HuH-7.5 (cell line): Measurements from ENCODE around the gene RASGEF1B.

Experiments
- DNase-seq: peaks from one replicate; pipeline ENCODE4 v3.0.0; 2011; ENCODE audit warnings: low spot score

RASGEF1B gene

DNA sequence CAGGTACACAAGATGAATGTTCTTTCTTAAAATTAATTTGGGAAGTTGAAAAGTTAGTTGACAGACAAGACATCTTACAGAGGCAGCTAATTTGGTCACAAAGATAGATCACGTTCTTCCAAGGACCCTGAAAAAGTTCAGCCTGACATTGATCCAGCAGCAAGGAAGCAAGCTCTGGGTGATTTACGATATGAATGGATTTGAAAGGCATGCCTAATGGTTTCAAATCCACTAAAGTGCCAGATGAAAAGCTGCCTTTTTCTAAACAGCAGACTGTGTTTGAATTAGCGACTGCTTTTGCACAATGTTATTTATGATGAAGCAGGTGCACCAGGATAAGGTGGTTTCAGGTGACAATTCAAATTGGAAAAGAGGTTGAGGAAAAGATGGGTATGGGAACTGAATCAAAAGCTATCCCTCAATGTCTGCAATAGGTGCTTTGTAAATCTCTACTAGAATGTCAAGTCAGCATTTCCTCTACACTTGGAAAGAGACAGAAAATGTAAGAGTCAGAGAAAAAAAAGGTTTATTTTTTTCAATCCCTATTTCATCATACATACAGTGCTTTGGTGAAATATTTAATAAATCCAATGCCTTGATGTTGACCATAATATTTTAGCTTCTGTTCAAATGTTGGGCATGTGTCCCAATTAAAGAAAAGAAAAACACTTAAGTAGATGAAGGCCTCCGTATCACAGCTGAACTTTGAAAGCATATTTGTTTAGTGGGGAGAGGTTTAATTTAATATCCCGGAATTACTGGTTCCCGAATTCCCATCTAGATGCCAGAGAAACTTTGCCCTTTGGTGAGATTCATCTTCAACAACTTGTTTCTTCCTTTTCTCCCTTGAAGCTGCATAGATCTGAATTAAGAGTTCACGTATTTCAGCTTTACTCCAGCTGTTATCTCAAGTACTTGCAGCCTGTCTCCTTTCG, 6.0 kb downstream of the RASGEF1B start:
- no peak for DNase-seq

DNA sequence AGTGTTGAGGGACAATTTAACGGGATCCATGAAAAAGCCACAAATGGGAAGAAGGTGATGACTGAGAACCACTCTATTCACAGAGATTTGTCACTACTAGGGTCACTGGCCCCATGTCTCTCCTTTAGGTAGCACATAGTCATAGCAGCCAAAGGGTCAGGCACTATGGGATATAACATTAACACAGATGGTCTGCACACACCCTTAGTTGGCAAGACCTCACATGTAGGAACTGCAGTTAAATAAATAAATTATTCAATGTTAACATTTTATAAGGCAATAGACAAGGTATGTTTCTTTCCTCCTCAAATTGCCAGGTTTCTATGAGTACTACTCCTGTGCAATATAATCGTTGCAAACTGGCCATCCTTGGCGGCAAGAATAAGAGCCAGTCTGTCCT, 10.9 kb downstream of the RASGEF1B start:
- DNase-seq, result no peak

DNA sequence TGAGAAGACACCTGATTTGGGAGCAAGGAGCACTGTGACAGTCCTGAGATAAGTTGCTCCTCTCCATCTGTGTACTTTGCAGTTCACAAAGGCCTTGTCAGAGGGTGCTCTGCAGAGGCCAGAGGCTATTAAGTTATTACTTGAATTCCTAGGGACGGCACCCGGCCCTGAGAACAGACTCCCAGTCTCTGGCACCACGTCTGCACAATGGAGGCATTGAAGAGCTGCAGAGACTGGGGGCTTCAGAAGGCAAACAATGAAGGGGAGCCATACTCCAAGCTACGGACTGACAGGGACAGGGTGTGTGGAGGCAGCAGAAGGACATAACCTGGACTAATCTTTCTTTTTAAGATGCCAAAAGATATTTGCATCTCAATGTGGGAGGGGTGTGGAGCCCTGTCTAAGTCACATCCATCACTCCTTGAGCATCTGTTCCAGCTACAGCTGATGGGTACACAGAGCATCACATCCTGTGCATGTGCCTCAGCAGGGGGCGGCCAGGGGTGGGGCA, 11.5 kb downstream of the RASGEF1B start:
- no peak for DNase-seq

DNA sequence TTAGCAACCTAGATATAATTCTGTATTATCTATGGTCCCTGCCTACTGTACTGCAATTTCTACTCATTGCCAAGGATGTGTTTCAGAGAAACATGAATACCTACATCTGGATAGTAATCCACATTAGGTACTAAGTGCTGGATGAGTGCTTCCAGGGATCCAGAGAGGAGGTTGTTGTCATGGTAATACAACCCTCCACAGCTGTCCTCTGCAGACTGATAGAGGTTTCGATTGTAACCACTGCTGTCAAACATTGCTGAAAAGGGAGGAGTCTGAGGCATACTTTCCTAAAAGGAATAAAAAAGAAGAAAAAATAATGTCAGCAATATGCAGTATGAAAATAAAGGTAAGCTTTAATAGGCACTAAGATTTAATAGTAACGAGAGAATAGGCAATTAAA, 12.5 kb downstream of the RASGEF1B start:
- no peak for DNase-seq

DNA sequence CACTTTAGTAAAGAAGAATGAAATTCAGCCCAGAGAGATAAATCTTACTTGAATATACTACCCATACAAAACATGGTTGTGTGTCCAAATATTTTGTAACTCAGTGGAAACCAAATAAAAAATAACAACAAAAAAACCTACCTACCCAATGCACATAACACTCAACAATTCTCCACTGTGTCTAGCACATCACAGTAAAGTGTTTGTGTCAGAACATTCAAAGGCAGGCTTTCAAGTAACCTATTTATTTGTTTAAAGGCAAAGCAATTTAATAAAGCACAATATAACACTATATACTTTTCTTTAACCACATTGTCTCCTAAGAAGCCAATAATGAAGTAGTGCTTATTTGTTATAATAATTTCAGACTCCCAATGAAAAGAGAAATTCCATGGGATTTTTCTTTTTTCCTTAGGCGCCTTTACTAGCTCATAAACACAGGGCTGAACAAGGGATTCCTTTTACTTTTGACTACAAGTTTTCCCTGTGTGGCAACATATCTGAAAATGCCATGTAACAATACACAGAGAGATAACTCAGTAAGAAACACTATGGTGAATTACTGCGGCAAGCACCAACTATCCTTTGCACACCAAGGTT, 13.7 kb downstream of the RASGEF1B start:
- no peak for DNase-seq

DNA sequence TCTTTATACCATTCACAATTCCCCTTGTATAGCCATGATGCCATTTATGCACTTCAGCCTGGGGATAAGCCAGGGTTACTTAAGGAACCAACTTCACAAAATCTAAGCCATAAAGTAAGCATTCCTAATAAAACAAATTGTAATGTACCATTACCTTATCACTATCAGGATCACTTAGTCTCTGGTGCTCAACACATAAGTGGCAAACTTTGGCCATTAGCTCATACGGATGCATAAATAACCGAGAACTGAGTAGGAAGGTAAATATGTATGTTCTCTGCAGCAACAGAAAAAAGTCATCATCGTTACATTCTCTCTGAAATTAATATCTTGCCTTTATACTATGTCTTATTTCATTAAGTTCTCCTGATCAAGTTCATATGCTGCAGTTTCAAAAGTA, 14.4 kb downstream of the RASGEF1B start:
- no peak for DNase-seq

DNA sequence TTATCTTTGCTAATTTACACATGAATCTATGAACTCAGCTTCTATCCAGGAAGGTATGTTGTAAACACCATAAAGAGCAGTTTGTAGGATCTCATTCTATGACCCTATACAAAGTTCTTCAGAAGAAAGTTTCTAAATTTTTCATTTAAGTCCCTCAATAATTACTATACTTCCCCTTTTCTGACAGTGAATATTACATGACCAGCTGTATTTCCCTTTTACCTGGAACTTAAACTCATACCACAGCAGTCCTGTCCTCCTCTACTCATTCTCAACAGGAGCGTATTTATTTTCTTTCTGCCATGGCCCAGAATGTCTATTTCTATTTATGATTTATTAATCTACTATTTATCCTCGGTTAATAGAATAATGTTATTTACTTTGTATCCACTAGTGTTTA, 15.8 kb downstream of the RASGEF1B start:
- no peak for DNase-seq

DNA sequence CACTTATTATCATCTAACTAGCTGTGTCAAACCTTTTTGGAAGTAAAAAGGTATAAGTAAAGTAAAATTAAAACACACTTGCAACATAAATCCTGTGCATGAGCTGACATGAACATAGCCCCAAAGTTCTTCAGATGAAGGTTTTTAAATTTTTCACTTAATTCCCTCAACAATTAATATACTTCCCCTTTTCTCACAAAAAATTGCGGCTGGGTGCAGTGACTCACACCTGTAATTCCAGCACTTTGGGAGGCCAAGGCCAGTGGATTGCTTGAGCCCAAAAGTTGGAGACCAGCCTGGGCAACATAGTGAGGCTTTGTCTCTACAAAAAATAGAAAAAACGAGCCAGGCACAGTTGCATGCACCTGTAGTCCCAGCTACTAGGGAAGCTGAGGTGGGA, 16.8 kb downstream of the RASGEF1B start:
- DNase-seq, result no peak

DNA sequence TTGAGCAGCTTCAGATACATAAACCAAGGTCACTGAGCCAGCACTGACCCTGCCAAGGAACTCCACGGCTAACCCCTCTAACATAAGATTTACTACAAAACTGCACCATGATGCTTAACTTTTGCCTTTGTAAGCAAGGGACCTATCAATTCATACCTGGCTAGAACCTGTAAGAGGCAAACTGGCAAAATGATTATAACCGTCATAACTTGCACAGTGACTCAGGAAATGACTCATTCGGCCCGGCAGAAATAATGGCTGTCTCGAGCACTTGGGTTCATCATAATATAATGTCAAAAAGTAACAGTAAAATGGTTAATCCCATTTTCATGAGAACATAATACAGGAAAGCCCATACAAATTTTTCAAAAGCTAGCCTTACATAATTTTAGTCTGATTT, 17.2 kb downstream of the RASGEF1B start:
- no peak for DNase-seq

DNA sequence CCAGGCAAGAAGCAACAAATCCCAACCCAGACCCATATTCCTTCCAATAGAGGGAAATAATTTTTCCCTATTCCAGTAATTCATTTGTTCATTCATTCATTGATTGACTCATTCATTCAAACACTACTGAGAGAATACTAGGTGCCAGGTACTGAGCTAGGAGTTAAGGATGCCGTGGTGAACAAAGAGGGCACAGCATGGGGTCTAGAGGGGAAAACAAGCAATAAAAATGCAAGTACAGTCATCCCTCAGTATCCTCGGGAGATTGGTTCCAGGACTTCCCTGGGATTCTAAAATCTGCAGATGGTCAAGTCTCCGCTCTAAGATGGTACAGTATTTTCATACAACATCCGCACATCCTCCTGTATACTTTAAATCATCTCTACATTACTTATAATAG, 18.7 kb downstream of the RASGEF1B start:
- DNase-seq, result no peak

DNA sequence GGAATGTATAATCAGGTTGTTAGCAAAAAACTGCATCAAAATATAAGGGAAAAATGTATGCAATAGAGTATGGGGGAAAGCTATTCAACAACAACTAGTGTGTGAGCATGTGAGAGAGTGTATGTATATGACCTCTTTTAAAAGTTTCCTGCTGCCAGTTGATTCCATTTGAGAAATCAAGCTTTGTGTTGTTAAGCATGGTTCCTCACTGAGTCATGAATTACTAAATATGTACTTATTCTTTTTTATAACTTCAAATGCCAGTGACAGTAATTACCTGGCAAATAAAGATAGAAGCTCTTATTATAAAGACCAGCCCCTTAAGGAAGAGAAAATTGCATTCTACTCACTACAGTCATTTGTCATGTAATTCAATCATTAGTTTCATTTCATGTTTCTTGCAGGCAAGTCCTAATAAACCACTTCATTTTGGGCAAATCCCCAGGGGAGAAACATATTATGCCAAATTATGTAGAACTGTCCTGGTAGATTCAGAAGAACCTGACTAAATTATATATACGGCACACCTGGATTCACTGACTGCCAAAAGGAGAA, 19.2 kb downstream of the RASGEF1B start:
- DNase-seq, result no peak

DNA sequence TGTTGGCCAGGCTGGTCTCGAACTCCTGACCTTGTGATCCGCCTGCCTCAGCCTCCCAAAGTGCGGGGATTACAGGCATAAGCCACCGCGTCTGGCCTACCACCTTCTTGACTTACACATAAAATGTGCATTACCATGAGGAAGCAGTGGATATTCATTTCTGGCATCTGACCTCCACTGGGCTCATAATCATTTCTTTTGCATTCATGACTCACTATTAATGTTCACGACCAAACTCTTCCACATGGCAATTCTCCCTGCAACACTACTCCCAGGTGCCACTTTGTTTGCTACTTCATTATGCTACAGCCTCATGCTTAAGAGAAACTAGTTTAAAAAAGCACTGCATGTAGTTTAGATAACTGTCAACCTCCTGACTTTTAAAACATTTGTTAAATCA, 22.7 kb downstream of the RASGEF1B start:
- no peak for DNase-seq

DNA sequence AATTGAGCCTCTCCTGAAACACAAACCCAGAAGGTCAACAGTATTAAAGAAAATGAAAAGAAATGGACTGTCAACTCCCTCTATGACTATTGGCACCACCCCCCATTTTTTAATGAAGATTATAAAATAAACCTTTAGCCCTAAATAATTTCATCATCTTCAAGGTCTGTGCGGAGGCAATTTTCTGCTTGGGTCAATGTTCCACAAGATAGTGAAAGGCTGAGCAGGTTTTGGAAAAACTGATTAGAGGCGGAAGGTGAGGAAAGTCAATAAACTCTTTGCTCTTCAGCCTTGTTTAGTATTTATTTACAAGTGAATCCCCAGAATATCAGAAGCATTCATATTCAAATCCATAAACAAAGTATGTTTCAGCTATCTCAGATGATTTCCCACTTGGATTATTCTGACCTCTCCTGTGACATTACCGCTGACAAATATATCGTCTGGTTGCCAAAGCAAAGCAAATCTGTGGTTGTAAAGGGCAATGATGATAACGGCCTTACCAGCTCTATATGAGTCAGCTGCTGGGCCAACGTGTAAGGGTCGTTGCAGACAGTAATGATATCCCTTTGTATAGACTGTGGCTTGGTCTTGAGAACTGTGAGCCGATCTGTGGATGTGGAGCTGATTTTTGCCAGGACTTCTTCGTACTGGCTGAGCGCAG, 24.0 kb downstream of the RASGEF1B start:
- DNase-seq, result no peak

DNA sequence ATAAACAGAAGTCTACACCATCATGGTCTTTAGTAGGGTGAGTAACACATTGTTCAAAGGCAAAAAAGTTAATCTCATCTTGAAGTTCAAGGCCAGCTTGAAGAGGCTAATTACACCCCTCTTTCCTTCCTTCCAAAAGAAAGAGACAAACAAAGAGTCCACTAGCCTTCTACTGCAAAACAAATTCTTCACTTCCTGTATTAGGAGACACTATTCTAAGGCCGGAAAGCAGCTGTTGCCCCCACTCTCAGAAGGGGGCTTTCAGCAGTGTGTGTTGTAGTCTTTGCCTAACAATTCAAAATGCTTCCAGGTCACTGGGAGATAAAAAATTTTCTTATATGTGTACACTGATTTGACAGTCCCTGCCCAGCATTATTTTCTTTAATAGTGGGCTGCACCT, 25.1 kb downstream of the RASGEF1B start:
- DNase-seq, result no peak

DNA sequence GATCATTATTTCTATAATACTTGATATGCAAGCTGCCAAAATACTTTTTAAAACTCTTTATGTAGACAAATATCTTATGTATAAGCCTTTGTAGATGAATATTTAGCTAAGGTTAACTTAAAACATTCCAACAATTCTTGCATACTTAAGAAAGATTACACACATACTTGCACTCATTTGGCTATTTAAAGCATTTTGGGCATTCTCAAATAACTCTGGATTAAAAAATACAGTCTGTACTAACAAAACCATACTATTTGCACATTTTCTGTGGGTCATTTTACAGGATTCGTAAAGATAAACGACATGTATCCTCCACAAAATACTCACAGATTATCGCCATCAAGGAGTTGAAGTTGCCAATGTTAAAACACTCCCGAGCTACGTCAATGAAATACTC, 26.5 kb downstream of the RASGEF1B start:
- DNase-seq, result no peak

DNA sequence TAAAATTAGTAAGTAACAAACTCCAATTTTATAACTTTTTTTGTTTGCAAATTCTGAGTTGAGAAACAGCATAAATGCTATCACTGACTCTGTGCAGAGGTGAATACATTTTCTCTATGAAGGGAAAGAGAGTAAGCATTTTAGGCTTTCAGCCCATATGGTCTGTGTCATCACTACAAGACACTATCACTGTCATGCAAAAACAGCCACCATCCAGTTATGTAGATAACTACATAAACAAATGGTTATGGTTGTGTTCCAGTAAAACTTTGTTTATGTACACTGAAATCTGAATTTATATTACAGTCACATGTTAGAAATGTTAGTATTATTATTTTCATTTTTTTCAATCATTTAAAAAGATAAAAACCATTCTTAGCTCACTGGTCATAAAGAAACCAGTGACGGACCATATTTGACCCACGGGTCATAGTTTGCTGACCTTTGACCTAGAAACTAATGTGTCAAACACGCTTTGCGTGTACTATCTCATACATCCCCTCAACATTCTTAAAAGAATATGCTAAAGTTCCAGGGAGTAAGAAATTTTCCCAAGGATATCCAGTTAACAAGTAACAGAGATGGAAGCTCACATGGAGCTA, 29.1 kb downstream of the RASGEF1B start:
- DNase-seq, result no peak

DNA sequence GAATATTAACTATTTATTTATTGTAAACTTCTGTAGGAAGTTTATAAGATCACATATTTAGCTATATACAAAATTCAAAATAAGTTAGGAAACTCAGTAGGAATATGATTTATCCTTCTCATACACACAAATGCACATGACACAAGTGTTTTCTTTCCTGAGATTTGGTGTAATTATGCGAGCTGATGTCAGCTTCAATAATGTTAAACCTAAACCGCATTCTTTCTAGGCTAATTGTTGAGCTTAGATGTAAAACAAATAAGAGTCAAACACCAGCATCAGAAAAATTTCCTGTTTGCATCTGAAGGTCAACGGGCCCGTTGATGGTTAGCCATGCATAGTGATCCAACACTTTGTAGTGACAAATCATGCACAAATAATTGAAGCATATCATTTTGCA, 30.8 kb downstream of the RASGEF1B start:
- no peak for DNase-seq

DNA sequence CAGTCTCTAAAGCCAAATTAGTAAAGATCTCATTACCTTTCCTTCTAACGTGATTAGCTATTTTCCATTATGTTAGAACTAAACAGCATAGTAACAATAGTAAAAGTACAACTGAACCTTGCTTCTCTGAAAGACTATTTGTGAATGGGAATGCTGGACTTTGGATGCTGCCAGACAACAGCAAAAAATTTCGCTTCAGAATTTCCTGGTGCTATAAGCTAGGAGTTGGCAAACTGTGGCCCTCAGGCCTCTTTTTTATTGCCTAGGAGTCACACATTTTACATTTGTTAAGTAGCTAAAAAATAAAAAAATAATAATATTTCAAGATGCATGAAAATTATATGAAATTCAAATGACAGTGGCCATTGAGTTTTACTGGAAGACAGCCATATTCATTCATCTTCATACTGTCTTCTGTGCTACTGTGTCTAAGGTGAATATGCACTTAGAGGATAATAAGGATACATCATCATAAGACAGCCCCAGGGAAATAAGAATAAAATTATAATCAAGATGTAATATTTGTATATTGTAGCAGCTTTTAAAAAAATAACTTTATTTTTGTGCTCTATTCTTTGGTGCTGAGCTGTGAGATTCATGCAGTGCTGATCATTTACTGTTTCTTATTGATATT, 34.6 kb downstream of the RASGEF1B start:
- no peak for DNase-seq

DNA sequence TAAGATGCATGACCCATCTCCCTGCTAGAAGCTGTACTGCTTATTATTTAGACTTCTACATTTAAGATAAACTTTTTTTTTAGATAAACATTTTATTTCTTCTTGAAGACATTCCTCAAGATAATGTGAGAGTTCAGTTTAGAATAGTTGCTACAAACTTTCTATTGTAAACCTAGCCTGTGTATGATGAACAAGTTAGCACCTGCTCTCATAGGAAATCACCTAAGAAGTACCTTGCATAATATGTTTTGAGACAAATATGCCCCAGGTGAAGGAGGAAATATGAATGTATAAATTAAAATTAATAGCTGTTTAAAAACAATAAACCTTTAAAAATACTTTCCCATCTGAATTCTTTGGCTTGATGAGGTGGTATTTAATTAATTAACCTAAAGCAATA, 35.6 kb downstream of the RASGEF1B start:
- DNase-seq, result no peak

DNA sequence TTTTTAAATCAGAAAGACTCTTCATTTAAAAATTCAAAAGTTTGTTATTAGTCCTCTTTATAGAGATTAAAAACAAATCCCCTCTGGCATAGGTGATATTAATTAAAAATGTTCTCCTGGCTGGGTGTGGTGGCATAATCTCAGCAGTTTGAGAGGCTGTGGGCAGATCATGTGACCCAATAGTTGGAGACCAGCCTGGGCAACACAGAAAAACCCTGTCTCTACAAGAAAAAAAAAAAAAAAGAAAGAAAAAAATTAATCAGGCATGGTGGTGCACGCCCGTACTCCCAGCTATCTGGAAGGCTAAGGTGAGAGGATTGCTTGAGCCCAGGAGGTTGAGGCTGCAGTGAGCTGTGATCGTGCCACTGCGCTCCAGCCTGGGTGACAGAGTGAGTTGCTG, 38.9 kb downstream of the RASGEF1B start:
- DNase-seq, result no peak

DNA sequence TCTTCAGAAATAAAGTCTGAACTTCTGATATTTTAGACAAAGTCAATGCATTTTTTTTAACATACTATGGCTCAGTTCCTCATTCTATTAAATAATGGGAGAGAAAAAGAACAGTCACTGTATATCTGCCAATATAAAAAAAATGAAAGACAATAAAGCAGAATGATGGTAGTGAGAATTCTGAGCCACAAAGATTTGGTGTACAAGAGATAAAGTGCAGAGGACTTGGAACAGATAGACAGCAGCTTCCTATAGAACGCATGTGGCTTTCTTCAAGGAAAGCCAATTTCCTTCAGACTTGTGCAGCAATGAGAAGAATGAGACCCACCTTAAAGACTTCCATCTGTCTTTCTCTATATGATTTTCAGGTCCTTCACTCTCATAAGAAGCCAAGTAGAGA, 39.7 kb downstream of the RASGEF1B start:
- no peak for DNase-seq

DNA sequence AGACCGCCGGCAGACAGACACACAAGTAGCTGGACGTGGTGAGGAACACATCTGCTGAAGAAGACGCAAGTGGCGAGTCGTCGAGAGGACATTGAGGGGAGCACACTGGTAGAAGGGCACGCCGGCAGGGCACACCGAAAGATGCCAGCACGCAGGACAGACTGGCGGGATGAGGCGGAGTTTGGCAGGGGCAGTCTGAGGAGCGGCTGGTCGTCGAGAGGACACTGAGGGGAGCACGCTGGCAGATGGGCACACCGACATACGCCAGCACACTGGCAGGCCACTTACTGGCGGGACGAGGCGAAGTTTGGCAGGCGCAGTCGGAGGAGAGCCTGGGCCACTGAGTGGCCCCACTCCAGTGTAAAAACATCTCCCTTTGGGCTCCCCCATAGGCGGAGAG, 42.1 kb downstream of the RASGEF1B start:
- no peak for DNase-seq
